Spleen (tissue), 11 donors: Measurements from ENCODE around the gene USP34. TPM values are rescaled to one million over a fixed set of nuclear protein-coding genes. Genes with fewer than 3 reads are reported as not detected.

Experiments used
- DNase-seq: peaks from one replicate; pipeline ENCODE4 v3.0.0-alpha.2; 2020
- H3K27ac ChIP-seq, 8 donors: fragments of 200-600 bp; sonication (generic) in 7 of 8; 1 replicate in 4 of 8; 2 replicates in 4 of 8; pipeline versions ENCODE4 v1.5.0 to v1.8.0; 2016 to 2021; ENCODE audit warnings: inconsistent platforms in 4 of 8, mild to moderate bottlenecking in 4 of 8, moderate library complexity in 1 of 8
- H3K27me3 ChIP-seq, 7 donors: fragments of 200-600 bp; sonication (generic) in 6 of 7; replicated peaks in 1 of 7; 1 replicate in 4 of 7; 2 replicates in 3 of 7; pipeline versions ENCODE4 v1.5.0 to v1.8.0; 2016 to 2021; ENCODE audit warnings: inconsistent platforms in 3 of 7, mild to moderate bottlenecking in 1 of 7
- H3K36me3 ChIP-seq, 6 donors: fragments of 200-600 bp; sonication (generic) in 5 of 6; 1 replicate in 4 of 6; 2 replicates in 2 of 6; pipeline versions ENCODE4 v1.5.0 to v1.8.0; 2016 to 2021; ENCODE audit warnings: inconsistent platforms in 2 of 6
- H3K4me1 ChIP-seq, 6 donors: fragments of 200-600 bp; sonication (generic) in 5 of 6; 1 replicate in 3 of 6; 2 replicates in 3 of 6; pipeline versions ENCODE4 v1.5.0 to v1.8.0; 2016 to 2021; ENCODE audit warnings: inconsistent platforms in 3 of 6
- H3K4me3 ChIP-seq, 8 donors: fragments of 200-600 bp; sonication (generic) in 7 of 8; 1 replicate in 4 of 8; 2 replicates in 4 of 8; pipeline versions ENCODE4 v1.5.0 to v1.8.0; 2016 to 2021; ENCODE audit warnings: inconsistent platforms in 4 of 8, mild to moderate bottlenecking in 4 of 8, moderate library complexity in 2 of 8
- H3K9me3 ChIP-seq, 8 donors: fragments of 200-600 bp; sonication (generic) in 7 of 8; 1 replicate in 4 of 8; 2 replicates in 4 of 8; pipeline versions ENCODE4 v1.5.0 to v1.8.0; 2016 to 2021; ENCODE audit warnings: inconsistent platforms in 4 of 8
- POLR2A ChIP-seq, 3 donors: fragments of 450-650 bp; IDR thresholded peaks; one replicate each; pipeline ENCODE4 v1.5.1; 2017; ENCODE audit warnings: antibody characterized with exemption in 3 of 3, mild to moderate bottlenecking in 1 of 3
- POLR2AphosphoS5 ChIP-seq, 3 donors: sonication (generic); formaldehyde crosslinking; IDR thresholded peaks; one replicate each; pipeline ENCODE4 v1.5.1; 2017; ENCODE audit warnings: antibody characterized with exemption in 3 of 3
- WGBS, 5 donors: extraction: QIAGEN DNeasy Blood & Tissue Kit in 3 of 5; methylation state at CpG; one replicate each; pipeline versions ENCODE4 v1.1.5 to v1.1.7; 2013 to 2018; 5-methylcytosine and 5-hydroxymethylcytosine counted together
- intact Hi-C: fragments of 100-400 bp; cut with DNase I; formaldehyde crosslinking; loops from one replicate; pipeline ENCODE4 v1.15.0; 2023; ENCODE audit warnings: low total_unique reads
- polyA plus RNA-seq, 3 donors: library from polyadenylated mRNA; stranded (reverse); fragments of 200-250 nt; gene quantifications; one replicate each; pipeline ENCODE4 v1.2.1, GENCODE V29; 2013
- total RNA-seq, 7 donors: library from RNA; depleted of rRNA in 3 of 7; stranded (reverse); fragments of >200 nt in 3 of 7; fragmentation: NEBNext Ultra II Directional in 4 of 7; extraction: Animal tissue kit (Norgen Biotek cat#: 25700) in 4 of 7; gene quantifications; one replicate each; pipeline versions ENCODE4 v1.1.0 to v1.2.1, GENCODE V29; 2016 to 2021
- TF ChIP-seq, protein P1 (sequence below), 11 experiments: fragments of 200-600 bp in 7 of 11; fragments of 450-650 bp in 4 of 11; sonication (generic) in 4 of 11; IDR thresholded peaks in 8 of 11; conservative IDR thresholded peaks in 3 of 11; 1 replicate in 7 of 11; 2 replicates in 4 of 11; pipeline versions ENCODE4 v1.4.0 to v1.8.0; 2016 to 2021; ENCODE audit warnings: antibody characterized with exemption in 11 of 11, inconsistent platforms in 4 of 11, mild to moderate bottlenecking in 1 of 11
- donor health status: healthy with polysubstance abuse.
- donor health status: DM: no; HTN: no; CAD: no; lungs with moderate emphysema.
- donor health status: DM: no; HTN: no; CAD: no.
- donor health status: Bipolar disorder and iron deficiency.
- donor health status: healthy.
- donor health status: DM: no; HTN: no; CAD: no.
- donor health status: DM: yes; HTN: yes; CAD: no.

Gene USP34
- total and polyA plus RNA-seq, 10 donors: 52.1 to 222 (median 142) TPM

DNA sequence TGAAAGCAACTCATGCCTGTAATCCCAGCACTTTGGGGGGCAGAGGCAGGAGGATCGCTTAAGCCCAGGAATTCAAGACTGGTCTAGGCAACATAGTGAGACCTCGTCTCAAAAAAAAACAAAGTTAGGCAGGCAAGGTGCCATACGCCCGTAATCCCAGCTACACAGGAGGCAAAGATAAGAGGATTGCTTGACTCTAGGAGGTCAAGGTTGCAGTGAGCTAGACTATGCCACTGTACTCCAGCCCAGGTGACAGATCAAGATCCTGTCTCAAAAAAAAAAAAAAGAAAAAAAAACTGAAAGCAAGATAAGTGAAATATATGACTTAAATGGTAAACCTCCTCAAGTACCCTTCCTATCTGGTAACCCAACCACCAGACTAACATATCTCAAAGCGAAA, 59.8 kb downstream of the USP34 start:
- Histone ChIP-seq H3K36me3 (peaks cover 0 to 26% (median 2%) of the 10 kb centered on the region in 6 donors), H3K27ac (no peak overlapping the region), H3K27me3 (no peaks in the 10 kb centered on the region), H3K4me1 (peaks cover 0 to 41% (median 4%) of the 10 kb centered on the region in 6 donors), H3K4me3 (no peak overlapping the region), H3K9me3 (no peaks in the 10 kb centered on the region)
- intact Hi-C loops: no loop called here
- 83 to 89% (median 85%) methylated on average over 5 of the region's 5 CpGs for WGBS, 5 donors
- DNase-seq: no peak
- TF ChIP-seq POLR2AphosphoS5 (IDR thresholded peaks at IDR 0.05) (no peak), POLR2A (IDR thresholded peaks at IDR 0.05) (no peak)
- TF ChIP-seq, protein P1, sequence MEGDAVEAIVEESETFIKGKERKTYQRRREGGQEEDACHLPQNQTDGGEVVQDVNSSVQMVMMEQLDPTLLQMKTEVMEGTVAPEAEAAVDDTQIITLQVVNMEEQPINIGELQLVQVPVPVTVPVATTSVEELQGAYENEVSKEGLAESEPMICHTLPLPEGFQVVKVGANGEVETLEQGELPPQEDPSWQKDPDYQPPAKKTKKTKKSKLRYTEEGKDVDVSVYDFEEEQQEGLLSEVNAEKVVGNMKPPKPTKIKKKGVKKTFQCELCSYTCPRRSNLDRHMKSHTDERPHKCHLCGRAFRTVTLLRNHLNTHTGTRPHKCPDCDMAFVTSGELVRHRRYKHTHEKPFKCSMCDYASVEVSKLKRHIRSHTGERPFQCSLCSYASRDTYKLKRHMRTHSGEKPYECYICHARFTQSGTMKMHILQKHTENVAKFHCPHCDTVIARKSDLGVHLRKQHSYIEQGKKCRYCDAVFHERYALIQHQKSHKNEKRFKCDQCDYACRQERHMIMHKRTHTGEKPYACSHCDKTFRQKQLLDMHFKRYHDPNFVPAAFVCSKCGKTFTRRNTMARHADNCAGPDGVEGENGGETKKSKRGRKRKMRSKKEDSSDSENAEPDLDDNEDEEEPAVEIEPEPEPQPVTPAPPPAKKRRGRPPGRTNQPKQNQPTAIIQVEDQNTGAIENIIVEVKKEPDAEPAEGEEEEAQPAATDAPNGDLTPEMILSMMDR (IDR thresholded peaks at IDR 0.05 in 8 of 11, conservative IDR thresholded peaks at IDR 0.05 in 3 of 11): no peak

DNA sequence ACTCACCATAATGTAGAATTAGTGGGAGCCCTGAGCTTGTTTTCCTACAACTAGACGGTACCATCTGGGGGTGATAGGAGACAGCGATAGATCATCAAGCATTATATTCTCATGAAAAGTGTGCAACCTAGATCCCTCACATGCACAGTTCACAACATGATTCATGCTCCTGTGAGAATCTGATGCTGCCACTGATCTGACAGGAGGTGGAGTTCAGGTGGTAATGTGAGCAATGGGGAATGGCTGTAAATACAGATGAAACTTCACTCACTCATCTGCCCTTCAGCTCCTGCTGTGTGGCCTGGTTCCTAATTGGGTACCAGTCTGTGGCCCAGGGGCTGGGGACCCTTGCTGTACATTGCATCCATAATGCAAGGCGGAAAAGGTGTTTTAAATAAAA, 60.7 kb downstream of the USP34 start:
- no peak for DNase-seq
- peaks cover 0 to 38% (median 4%) of the 10 kb centered on the region in 6 donors for H3K4me1 ChIP-seq
- intact Hi-C loops: no loop called here
- no peaks in the 10 kb centered on the region for H3K27me3 ChIP-seq
- WGBS, 5 donors: 96 to 99% (median 97%) methylated on average over 3 of the region's 3 CpGs
- no peak overlapping the region for H3K27ac ChIP-seq
- TF ChIP-seq, protein P1 (IDR thresholded peaks at IDR 0.05 in 8 of 11, conservative IDR thresholded peaks at IDR 0.05 in 3 of 11): no peak
- TF ChIP-seq POLR2A (IDR thresholded peaks at IDR 0.05): no peak
- TF ChIP-seq POLR2AphosphoS5 (IDR thresholded peaks at IDR 0.05): no peak
- H3K4me3 ChIP-seq: no peak overlapping the region
- peaks cover 0 to 32% (median 7%) of the 10 kb centered on the region in 6 donors for H3K36me3 ChIP-seq
- no peaks in the 10 kb centered on the region for H3K9me3 ChIP-seq

DNA sequence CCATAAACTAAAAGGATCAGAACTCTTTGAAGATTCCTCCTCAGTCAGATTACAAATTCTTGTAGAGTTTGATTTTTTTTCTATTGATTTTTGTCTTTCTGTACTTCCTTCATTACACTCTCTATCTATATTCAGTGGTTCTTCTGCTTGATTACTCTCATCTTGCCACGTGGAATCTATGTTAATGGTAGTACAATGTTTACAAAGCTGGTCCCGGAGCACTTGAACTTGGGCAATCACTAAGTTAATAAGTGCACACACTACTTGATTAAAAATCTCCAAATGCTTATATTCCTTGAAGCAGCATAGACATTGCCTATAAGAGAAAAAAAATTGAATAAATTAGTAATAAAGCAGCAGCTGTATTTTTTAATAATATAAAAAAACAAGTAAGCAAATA, 65.1 kb downstream of the USP34 start:
- TF ChIP-seq, protein P1 (IDR thresholded peaks at IDR 0.05 in 8 of 11, conservative IDR thresholded peaks at IDR 0.05 in 3 of 11): no peak
- TF ChIP-seq POLR2A (IDR thresholded peaks at IDR 0.05) (no peak), POLR2AphosphoS5 (IDR thresholded peaks at IDR 0.05) (no peak)
- intact Hi-C loops: no loop called here
- no peaks in the 10 kb centered on the region for H3K27me3 ChIP-seq
- H3K4me1 ChIP-seq: peaks cover 0 to 9% (median under 1%) of the 10 kb centered on the region in 6 donors
- no peak for DNase-seq
- peaks cover 0 to 61% (median 10%) of the 10 kb centered on the region in 6 donors for H3K36me3 ChIP-seq
- H3K9me3 ChIP-seq: no peaks in the 10 kb centered on the region
- 82 to 89% (median 85%) methylated on average over 2 of the region's 2 CpGs for WGBS, 5 donors
- no peak overlapping the region for H3K4me3 ChIP-seq
- H3K27ac ChIP-seq: no peak overlapping the region

DNA sequence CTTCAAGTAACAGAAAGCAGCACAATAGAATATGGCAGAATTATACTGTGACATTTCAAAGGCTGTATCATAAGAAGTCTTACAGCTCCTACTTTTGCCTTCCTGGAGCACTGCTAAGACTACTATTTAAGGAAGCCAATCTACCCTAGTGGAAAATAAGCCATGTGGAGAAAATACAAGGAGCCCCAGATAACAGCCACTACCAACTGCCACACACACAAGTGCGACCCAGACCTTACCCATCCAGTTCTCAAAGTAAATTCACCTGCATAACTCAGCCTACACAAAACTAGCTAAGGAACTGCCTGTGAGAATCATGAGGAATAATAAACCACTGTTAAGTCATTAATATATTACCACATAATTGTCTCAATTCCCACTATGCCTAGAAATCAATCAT, 66.4 kb downstream of the USP34 start:
- Histone ChIP-seq H3K4me3 (no peak overlapping the region), H3K4me1 (no peaks in the 10 kb centered on the region), H3K9me3 (no peaks in the 10 kb centered on the region), H3K36me3 (peaks cover 0 to 63% (median 10%) of the 10 kb centered on the region in 6 donors), H3K27me3 (no peaks in the 10 kb centered on the region), H3K27ac (no peak overlapping the region)
- intact Hi-C loops: no loop called here
- 93 to 100% (median 100%) methylated on average over 1 of the region's 1 CpG for WGBS, 5 donors
- DNase-seq: no peak
- TF ChIP-seq POLR2A (IDR thresholded peaks at IDR 0.05) (no peak), POLR2AphosphoS5 (IDR thresholded peaks at IDR 0.05) (no peak)
- TF ChIP-seq, protein P1 (IDR thresholded peaks at IDR 0.05 in 8 of 11, conservative IDR thresholded peaks at IDR 0.05 in 3 of 11): no peak
